HepG2 (cell line): ENCODE results near the gene SIN3A. TPM values are rescaled to one million over a fixed set of nuclear protein-coding genes. Genes with fewer than 3 reads are reported as not detected.

Source experiments
- BORCS8-MEF2B ChIP-seq: sonication (generic); formaldehyde crosslinking; IDR thresholded peaks from 2 replicates; pipeline ENCODE4 v1.8.0; 2022; ENCODE audit warnings: mild to moderate bottlenecking, missing genetic modification reagents
- CENPX ChIP-seq: sonication (generic); formaldehyde crosslinking; IDR thresholded peaks from 2 replicates; pipeline ENCODE4 v1.9.0; 2021; ENCODE audit warnings: mild to moderate bottlenecking, missing genetic modification reagents, moderate library complexity
- GTF2F1 ChIP-seq: fragments of 150-350 bp; IDR thresholded peaks from 2 replicates; pipeline ENCODE4 v1.6.1; 2014; ENCODE audit warnings: low read length
- HDAC2 ChIP-seq: sonication (generic); formaldehyde crosslinking; IDR thresholded peaks from 2 replicates; pipeline ENCODE4 v1.4.0; 2020; ENCODE audit warnings: missing genetic modification reagents
- HNF4A ChIP-seq: sonication (generic); formaldehyde crosslinking; IDR thresholded peaks from 2 replicates; pipeline ENCODE4 v1.4.0; 2020; ENCODE audit warnings: missing genetic modification reagents
- KLF6 ChIP-seq: IDR thresholded peaks from 2 replicates; pipeline ENCODE4 v1.8.0; 2016; ENCODE audit warnings: missing biosample characterization, missing genetic modification reagents
- MTA1 ChIP-seq: sonication (generic); formaldehyde crosslinking; IDR thresholded peaks from 2 replicates; pipeline ENCODE4 v1.4.0; 2020; ENCODE audit warnings: missing genetic modification reagents, mild to moderate bottlenecking, borderline replicate concordance
- MXI1 ChIP-seq: IDR thresholded peaks from 3 replicates; pipeline ENCODE4 v1.6.1; 2012; ENCODE audit warnings: low read depth, low read length, inconsistent platforms, borderline replicate concordance
- NCOR1 ChIP-seq: fragments of 200-600 bp; sonication (generic); IDR thresholded peaks from 2 replicates; pipeline ENCODE4 v1.7.0; 2017; ENCODE audit warnings: antibody characterized with exemption, low read length, borderline replicate concordance
- NFYB ChIP-seq: sonication (generic); formaldehyde crosslinking; IDR thresholded peaks from 2 replicates; pipeline ENCODE4 v1.4.0; 2020; ENCODE audit warnings: missing genetic modification reagents
- POLR2G ChIP-seq: fragments of 200-400 bp; formaldehyde crosslinking; IDR thresholded peaks from 2 replicates; pipeline ENCODE4 v1.6.1; 2018; ENCODE audit warnings: mild to moderate bottlenecking, low read depth, low read length, moderate library complexity
- REPIN1 ChIP-seq: sonication (generic); formaldehyde crosslinking; IDR thresholded peaks from 2 replicates; pipeline ENCODE4 v1.8.0; 2022; ENCODE audit warnings: missing genetic modification reagents, low read depth, mild to moderate bottlenecking, borderline replicate concordance
- SMAD3 ChIP-seq: sonication (generic); formaldehyde crosslinking; IDR thresholded peaks from 2 replicates; pipeline ENCODE4 v1.4.0; 2020; ENCODE audit warnings: missing genetic modification reagents
- TBX3 ChIP-seq: fragments of 450-650 bp; IDR thresholded peaks from 2 replicates; pipeline ENCODE4 v1.6.1; 2017; ENCODE audit warnings: antibody characterized with exemption, mild to moderate bottlenecking, inconsistent platforms, borderline replicate concordance
- ZNF136 ChIP-seq: sonication (generic); formaldehyde crosslinking; IDR thresholded peaks from 2 replicates; pipeline ENCODE4 v1.8.1; 2022; ENCODE audit warnings: low read depth, mild to moderate bottlenecking, moderate library complexity, missing genetic modification reagents
- ZNF546 ChIP-seq: sonication (generic); formaldehyde crosslinking; conservative IDR thresholded peaks from 2 replicates; pipeline ENCODE4 v1.8.1; 2023; ENCODE audit warnings: mild to moderate bottlenecking, missing genetic modification reagents
- ZNF883 ChIP-seq: sonication (generic); formaldehyde crosslinking; IDR thresholded peaks from 2 replicates; pipeline ENCODE4 v1.5.1; 2020; ENCODE audit warnings: mild to moderate bottlenecking, missing genetic modification reagents; ENCODE audit errors: not compliant biosample characterization
- polyA plus RNA-seq, 8 experiments: library from polyadenylated mRNA; depleted of rRNA in 3 of 8; stranded (reverse) in 7 of 8; unstranded in 1 of 8; fragments of >200 nt; fragmentation: Illumina TruSeq in 4 of 8; extraction: Trizol in 4 of 8; gene quantifications; 2 replicates each; pipeline versions ENCODE4 v1.2.1 to v1.2.3, GENCODE V29; 2011 to 2016; ENCODE audit warnings: low read depth in 4 of 8, missing spikeins in 1 of 8, mixed read lengths in 1 of 8; ENCODE audit not compliant: insufficient read depth in 1 of 8
- total RNA-seq, 5 experiments: library from RNA; depleted of rRNA; stranded (reverse); fragments of >200 nt; fragmentation: Illumina TruSeq; extraction: Trizol; gene quantifications; 2 replicates each; pipeline ENCODE4 v1.2.3, GENCODE V29; 2016; ENCODE audit warnings: low read depth in 1 of 5
- TF ChIP-seq, protein P1 (sequence below): sonication (generic); formaldehyde crosslinking; IDR thresholded peaks from 2 replicates; pipeline ENCODE4 v1.4.0; 2020; ENCODE audit warnings: missing genetic modification reagents, mild to moderate bottlenecking, borderline replicate concordance
- TF ChIP-seq, protein P2 (sequence below), 2 experiments: sonication (generic) in 1 of 2; formaldehyde crosslinking in 1 of 2; IDR thresholded peaks; 2 replicates each; pipeline versions ENCODE4 v1.4.0 to v1.6.1; 2018 to 2020; ENCODE audit warnings: missing genetic modification reagents in 2 of 2, borderline replicate concordance in 1 of 2, low read depth in 1 of 2, mild to moderate bottlenecking in 1 of 2, missing biosample characterization in 1 of 2
- TF ChIP-seq, protein P3 (sequence below): sonication (generic); formaldehyde crosslinking; IDR thresholded peaks from 2 replicates; pipeline ENCODE4 v1.4.0; 2020; ENCODE audit warnings: missing genetic modification reagents, borderline replicate concordance
- TF ChIP-seq, protein P4 (sequence below): sonication (generic); formaldehyde crosslinking; IDR thresholded peaks from 2 replicates; pipeline ENCODE4 v1.4.0; 2020; ENCODE audit warnings: missing genetic modification reagents

The SIN3A gene
- total and polyA plus RNA-seq, 2 of the 13 experiments (the other 11 are each of a cell fraction or from before 2014, with no cell fraction given) = 16.1 to 28.1 TPM

DNA sequence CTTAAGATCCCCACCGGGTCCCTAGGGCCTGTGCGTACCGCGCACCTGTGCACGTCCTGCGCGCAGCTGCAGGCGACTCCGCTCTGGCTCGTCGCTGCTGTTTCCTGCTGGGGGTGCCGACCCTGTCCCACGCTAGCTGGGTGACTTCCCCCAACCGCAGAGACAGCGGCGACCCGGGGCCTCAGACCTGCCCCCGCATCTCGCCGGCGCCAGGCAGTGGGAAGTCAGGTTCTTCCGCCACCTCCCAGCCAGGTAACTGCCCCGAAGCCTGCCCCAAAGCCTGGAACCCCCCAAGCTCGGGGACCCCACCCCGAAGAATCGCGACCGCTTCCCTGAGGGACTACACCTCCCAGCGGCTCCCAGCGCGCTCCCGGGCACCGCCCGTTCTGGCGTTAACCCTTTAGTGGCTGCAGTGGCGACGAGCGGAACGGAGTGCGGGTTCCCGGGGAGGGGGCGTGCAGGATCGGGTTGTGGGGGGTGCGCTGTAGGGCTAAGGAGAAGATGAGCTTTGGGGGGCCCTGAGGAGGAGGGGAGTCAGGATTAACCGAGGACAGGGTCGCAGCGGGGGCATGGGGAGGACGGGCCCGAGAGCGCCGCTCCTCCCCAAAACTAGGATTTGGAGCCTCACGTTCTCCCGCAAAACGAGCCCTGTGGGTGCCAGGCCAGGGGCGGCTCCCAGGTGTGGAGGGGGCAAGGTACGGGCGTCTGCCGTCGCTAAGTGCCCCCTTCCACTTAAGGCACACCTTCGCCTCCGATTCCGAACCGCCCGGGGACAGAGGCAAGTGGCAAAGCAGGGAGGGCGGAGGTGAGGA, 104.1 kb downstream of the SIN3A start (continued):
- TF ChIP-seq, protein P1, sequence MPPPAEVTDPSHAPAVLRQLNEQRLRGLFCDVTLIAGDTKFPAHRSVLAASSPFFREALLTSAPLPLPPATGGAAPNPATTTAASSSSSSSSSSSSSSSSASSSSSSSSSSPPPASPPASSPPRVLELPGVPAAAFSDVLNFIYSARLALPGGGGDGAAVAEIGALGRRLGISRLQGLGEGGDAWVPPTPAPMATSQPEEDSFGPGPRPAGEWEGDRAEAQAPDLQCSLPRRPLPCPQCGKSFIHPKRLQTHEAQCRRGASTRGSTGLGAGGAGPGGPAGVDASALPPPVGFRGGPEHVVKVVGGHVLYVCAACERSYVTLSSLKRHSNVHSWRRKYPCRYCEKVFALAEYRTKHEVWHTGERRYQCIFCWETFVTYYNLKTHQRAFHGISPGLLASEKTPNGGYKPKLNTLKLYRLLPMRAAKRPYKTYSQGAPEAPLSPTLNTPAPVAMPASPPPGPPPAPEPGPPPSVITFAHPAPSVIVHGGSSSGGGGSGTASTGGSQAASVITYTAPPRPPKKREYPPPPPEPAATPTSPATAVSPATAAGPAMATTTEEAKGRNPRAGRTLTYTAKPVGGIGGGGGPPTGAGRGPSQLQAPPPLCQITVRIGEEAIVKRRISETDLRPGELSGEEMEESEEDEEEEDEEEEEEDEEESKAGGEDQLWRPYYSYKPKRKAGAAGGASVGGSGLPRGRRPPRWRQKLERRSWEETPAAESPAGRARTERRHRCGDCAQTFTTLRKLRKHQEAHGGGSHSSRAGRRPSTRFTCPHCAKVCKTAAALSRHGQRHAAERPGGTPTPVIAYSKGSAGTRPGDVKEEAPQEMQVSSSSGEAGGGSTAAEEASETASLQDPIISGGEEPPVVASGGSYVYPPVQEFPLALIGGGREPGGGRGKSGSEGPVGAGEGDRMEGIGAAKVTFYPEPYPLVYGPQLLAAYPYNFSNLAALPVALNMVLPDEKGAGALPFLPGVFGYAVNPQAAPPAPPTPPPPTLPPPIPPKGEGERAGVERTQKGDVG = peak; percentile 68; the same call in 1 of the 2 replicates
- TF ChIP-seq GTF2F1 (no peak), ZNF546 (CRISPR knock-in tag) (no peak), POLR2G (peak; percentile 61; the same call in 1 of the 2 replicates), SMAD3 (CRISPR knock-in tag) (0 out of 2 replicates have a peak, but pooled peaks have one; percentile 9), MTA1 (CRISPR knock-in tag) (peak; percentile 51; the same call in 1 of the 2 replicates), BORCS8-MEF2B (CRISPR knock-in tag) (peak; percentile 75), CENPX (CRISPR knock-in tag) (no peak), REPIN1 (CRISPR knock-in tag) (no peak; the same call in 1 of the 2 replicates), NCOR1 (no peak), MXI1 (0 out of 3 replicates have a peak, but pooled peaks have one; percentile 21), HNF4A (CRISPR knock-in tag) (no peak), ZNF136 (0 out of 2 replicates have a peak, but pooled peaks have one; percentile 84), KLF6 (CRISPR knock-in tag) (no peak; the same call in 1 of the 2 replicates), TBX3 (no peak), NFYB (CRISPR knock-in tag) (0 out of 2 replicates have a peak, but pooled peaks have one; percentile 12), ZNF883 (CRISPR knock-in tag) (peak; percentile 61), HDAC2 (no peak)
- TF ChIP-seq, protein P2, sequence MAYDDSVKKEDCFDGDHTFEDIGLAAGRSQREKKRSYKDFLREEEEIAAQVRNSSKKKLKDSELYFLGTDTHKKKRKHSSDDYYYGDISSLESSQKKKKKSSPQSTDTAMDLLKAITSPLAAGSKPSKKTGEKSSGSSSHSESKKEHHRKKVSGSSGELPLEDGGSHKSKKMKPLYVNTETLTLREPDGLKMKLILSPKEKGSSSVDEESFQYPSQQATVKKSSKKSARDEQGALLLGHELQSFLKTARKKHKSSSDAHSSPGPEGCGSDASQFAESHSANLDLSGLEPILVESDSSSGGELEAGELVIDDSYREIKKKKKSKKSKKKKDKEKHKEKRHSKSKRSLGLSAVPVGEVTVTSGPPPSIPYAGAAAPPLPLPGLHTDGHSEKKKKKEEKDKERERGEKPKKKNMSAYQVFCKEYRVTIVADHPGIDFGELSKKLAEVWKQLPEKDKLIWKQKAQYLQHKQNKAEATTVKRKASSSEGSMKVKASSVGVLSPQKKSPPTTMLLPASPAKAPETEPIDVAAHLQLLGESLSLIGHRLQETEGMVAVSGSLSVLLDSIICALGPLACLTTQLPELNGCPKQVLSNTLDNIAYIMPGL (CRISPR knock-in tag; IDR thresholded peaks at IDR 0.05; ENCODE audit: borderline replicate concordance in 1 of 2, low read depth in 1 of 2) = peak in 1 of 2 experiments; percentile 90; a peak in 3 of 4 replicates
- TF ChIP-seq, protein P3, sequence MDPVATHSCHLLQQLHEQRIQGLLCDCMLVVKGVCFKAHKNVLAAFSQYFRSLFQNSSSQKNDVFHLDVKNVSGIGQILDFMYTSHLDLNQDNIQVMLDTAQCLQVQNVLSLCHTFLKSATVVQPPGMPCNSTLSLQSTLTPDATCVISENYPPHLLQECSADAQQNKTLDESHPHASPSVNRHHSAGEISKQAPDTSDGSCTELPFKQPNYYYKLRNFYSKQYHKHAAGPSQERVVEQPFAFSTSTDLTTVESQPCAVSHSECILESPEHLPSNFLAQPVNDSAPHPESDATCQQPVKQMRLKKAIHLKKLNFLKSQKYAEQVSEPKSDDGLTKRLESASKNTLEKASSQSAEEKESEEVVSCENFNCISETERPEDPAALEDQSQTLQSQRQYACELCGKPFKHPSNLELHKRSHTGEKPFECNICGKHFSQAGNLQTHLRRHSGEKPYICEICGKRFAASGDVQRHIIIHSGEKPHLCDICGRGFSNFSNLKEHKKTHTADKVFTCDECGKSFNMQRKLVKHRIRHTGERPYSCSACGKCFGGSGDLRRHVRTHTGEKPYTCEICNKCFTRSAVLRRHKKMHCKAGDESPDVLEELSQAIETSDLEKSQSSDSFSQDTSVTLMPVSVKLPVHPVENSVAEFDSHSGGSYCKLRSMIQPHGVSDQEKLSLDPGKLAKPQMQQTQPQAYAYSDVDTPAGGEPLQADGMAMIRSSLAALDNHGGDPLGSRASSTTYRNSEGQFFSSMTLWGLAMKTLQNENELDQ (CRISPR knock-in tag) = no peak
- TF ChIP-seq, protein P4, sequence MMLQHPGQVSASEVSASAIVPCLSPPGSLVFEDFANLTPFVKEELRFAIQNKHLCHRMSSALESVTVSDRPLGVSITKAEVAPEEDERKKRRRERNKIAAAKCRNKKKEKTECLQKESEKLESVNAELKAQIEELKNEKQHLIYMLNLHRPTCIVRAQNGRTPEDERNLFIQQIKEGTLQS = no peak
